ENCODE measurements around the gene WBP2.

GRCh38 chr17:75898065-75898464 is 42.9 kb upstream of the WBP2 start:
- TF ChIP-seq CTCF (IDR thresholded peaks at IDR 0.05; ENCODE audit: borderline replicate concordance, extremely low read depth, low read length, poor library complexity, severe bottlenecking) (no peak), EZH2 (IDR thresholded peaks at IDR 0.05; ENCODE audit: borderline replicate concordance, low read depth, low read length, severe bottlenecking) (no peak)
